PC-9 (cell line): ENCODE results near the gene DRG2.

Source experiments
- CTCF ChIP-seq: fragments of 200-600 bp; sonication (generic); conservative IDR thresholded peaks from 2 replicates; pipeline ENCODE4 v1.6.1; 2017; ENCODE audit warnings: mixed run types, antibody characterized with exemption, mild to moderate bottlenecking, moderate library complexity
- EZH2 ChIP-seq: fragments of 200-600 bp; sonication (generic); IDR thresholded peaks from 2 replicates; pipeline ENCODE4 v1.8.0; 2017; ENCODE audit warnings: antibody characterized with exemption, low read depth

GRCh38 chr17:18124345-18125126 is 36.8 kb downstream of the DRG2 start:
- TF ChIP-seq EZH2 (no peak), CTCF (no peak)
